Measurements from ENCODE around the gene STIMATE. TPM values are rescaled to one million over a fixed set of nuclear protein-coding genes. Genes with fewer than 3 reads are reported as not detected.

Gene STIMATE
- polyA plus RNA-seq, 6 donors from 2014 or later, result 3.6 to 10.2 (median 5.9) TPM

GRCh38 chr3:52874160-52874701, 23.1 kb downstream of the STIMATE start:
- Mint-ChIP-seq H3K9me3 (no peaks in the 10 kb centered on the region), H3K4me3 (no peak overlapping the region), H3K27ac (no peak overlapping the region), H3K4me1 (peaks cover 9 to 18% (median 15%) of the 10 kb centered on the region in 3 donors), H3K27me3 (no peaks in the 10 kb centered on the region), H3K36me3 (no peaks in the 10 kb centered on the region)
- DNase-seq (no peak), ATAC-seq (ENCODE audit: low read depth in 2 of 2) (no peak)

GRCh38 chr3:52873433-52874159, 23.8 kb downstream of the STIMATE start:
- H3K4me1 Mint-ChIP-seq, result peaks cover 9 to 18% (median 15%) of the 10 kb centered on the region in 3 donors
- ATAC-seq (ENCODE audit: low read depth in 2 of 2), result no peak
- H3K4me3 Mint-ChIP-seq, result no peak overlapping the region
- H3K27me3 Mint-ChIP-seq, result no peaks in the 10 kb centered on the region
- no peak for DNase-seq
- H3K36me3 Mint-ChIP-seq, result no peaks in the 10 kb centered on the region
- H3K9me3 Mint-ChIP-seq, result no peaks in the 10 kb centered on the region
- no peak overlapping the region for H3K27ac Mint-ChIP-seq

- no peaks in the 10 kb centered on the region for H3K36me3 Mint-ChIP-seq
- no peaks in the 10 kb centered on the region for H3K9me3 Mint-ChIP-seq
- H3K4me3 Mint-ChIP-seq, result no peak overlapping the region
- no peaks in the 10 kb centered on the region for H3K27me3 Mint-ChIP-seq
- H3K27ac Mint-ChIP-seq, result peak overlapping the region in 2 of 6 donors; percentile 55 to 60
- ATAC-seq (ENCODE audit: low read depth in 2 of 2) (no peak), DNase-seq (no peak)
- peaks cover 9 to 18% (median 15%) of the 10 kb centered on the region in 3 donors for H3K4me1 Mint-ChIP-seq
These were observed 25.1 kb downstream of the STIMATE start for GRCh38 chr3:52872245-52872644.

GRCh38 chr3:52871761-52872160, 25.6 kb downstream of the STIMATE start:
- Mint-ChIP-seq H3K4me3 (no peak overlapping the region), H3K27ac (peak overlapping the region in 4 of 6 donors; percentile 29 to 82 (median 58)), H3K4me1 (peaks cover 9 to 18% (median 15%) of the 10 kb centered on the region in 3 donors), H3K36me3 (peaks cover 0 to under 1% of the 10 kb centered on the region in 2 donors), H3K9me3 (no peaks in the 10 kb centered on the region), H3K27me3 (no peaks in the 10 kb centered on the region)
- DNase-seq, result no peak
- ATAC-seq (ENCODE audit: low read depth in 2 of 2), result no peak

GRCh38 chr3:52870471-52870870, 26.9 kb downstream of the STIMATE start:
- H3K4me3 Mint-ChIP-seq, result no peak overlapping the region
- peaks cover 12 to 17% (median 15%) of the 10 kb centered on the region in 3 donors for H3K4me1 Mint-ChIP-seq
- ATAC-seq (ENCODE audit: low read depth in 2 of 2) (no peak), DNase-seq (no peak)
- no peak overlapping the region for H3K27ac Mint-ChIP-seq
- peaks cover 10 to 14% of the 10 kb centered on the region in 2 donors for H3K36me3 Mint-ChIP-seq
- H3K9me3 Mint-ChIP-seq, result peaks cover 0 to 10% (median 4%) of the 10 kb centered on the region in 7 donors
- no peaks in the 10 kb centered on the region for H3K27me3 Mint-ChIP-seq

DNA sequence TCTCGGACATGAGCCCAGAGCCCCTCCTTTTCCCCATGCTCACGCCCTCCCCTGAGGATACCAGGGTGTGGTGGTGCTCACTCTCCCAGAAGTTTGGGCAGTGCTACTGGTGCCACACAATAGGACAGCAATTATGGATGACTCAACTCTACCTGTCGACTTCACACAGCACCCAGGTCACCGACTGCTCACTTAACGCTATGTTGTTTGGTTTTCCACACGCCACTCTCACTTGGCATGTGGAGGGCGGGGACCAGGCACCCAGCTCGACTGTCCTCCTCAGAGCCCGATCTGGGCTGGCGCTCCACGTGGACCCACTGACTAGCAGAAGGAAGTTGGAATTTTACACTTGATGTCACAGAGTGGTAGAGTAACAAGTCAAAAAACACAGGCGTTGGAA, 30.9 kb downstream of the STIMATE start:
- ATAC-seq (ENCODE audit: low read depth in 2 of 2), result no peak

DNA sequence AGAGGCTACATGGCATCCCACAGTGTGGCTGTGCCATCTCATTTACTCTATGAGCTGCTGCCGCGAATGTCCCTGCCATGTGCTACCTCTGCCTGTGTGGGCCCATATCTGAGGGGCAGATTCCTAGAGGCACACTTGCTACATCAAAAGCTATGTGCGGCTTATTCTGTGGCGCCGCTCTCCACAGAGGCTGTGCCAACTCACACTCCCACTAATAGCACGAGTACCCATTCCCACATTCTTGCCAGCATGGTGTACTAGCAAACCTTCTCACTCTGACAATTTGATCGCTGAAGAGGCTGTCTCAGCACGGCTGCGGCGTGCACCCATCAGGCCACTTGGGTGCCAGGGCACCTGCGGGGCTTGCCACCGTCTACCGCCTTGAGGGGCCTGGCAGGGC, 31.4 kb downstream of the STIMATE start:
- no peak overlapping the region for H3K4me3 Mint-ChIP-seq
- H3K36me3 Mint-ChIP-seq, result peaks cover 29 to 30% of the 10 kb centered on the region in 2 donors
- peak overlapping the region in 2 of 6 donors; percentile 7 to 35 for H3K27ac Mint-ChIP-seq
- H3K4me1 Mint-ChIP-seq, result peaks cover 0 to 12% (median 3%) of the 10 kb centered on the region in 3 donors
- DNase-seq (no peak), ATAC-seq (ENCODE audit: low read depth in 2 of 2) (no peak)
- no peaks in the 10 kb centered on the region for H3K27me3 Mint-ChIP-seq
- H3K9me3 Mint-ChIP-seq, result peaks cover 2 to 29% (median 17%) of the 10 kb centered on the region in 7 donors

More for the DNA sequence above, 30.9 kb downstream of the STIMATE start:
- Mint-ChIP-seq H3K4me3 (no peak overlapping the region), H3K36me3 (peaks cover 29 to 30% of the 10 kb centered on the region in 2 donors), H3K4me1 (peaks cover 1 to 12% (median 5%) of the 10 kb centered on the region in 3 donors), H3K27ac (peak overlapping the region in 2 of 6 donors; percentile 7 to 21), H3K9me3 (peaks cover 2 to 29% (median 17%) of the 10 kb centered on the region in 7 donors), H3K27me3 (no peaks in the 10 kb centered on the region)
- DNase-seq, result no peak

DNA sequence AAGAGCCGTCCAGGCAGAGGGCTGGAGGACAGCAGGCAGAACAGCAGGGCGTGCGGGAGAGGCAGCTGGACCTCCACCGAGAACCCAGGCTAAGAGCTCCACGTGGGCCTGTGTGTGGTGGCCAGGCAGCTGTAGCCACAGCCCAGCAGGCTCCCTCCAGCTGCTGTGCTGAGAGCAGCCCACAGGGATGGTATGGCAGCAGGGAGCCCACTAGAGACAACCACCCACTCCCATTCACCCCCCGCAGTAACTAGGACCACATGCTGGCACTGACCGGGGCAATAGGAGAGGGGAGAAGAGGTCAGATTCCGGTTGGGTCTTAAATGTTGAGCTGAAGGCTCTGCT, 37.0 kb downstream of the STIMATE start:
- no peak for DNase-seq
- peaks cover 5 to 11% (median 5%) of the 10 kb centered on the region in 3 donors for H3K4me1 Mint-ChIP-seq

DNA sequence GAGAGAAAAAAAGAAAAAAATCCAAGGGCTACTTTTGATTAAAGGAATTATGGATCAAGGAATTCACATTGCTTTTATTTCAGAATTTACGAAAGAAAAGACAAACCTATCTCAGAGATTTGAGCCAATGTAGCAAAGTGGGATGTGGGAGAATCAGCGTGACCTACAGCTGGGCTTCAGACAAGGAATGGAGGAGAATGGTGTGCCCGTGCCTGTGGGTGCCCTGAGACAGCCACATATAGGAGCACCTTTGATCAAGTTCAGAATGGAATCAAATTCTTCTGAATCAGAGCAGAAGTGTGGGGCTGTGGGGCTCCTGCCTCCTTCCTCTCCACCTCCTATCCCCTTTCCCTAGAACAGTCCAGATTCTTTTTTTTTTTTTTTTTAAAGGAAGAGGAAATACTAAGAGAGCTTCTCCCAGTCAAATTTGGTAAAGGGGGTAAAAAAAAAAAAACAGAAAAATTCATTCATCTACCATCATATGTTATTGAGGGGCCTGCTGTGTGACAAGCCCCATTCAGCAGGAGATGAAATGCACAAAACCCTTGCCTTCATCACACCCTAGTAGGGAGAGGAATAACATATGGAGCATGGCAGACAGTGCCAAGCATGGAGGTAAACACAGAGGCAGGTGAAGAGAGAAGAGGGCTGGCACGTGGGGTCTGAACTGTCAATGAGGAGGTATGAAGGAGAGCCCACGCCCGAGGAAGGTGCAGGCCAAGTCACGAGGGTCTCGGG, 37.5 kb downstream of the STIMATE start:
- no peaks in the 10 kb centered on the region for H3K27me3 Mint-ChIP-seq
- H3K36me3 Mint-ChIP-seq, result peaks cover 16 to 19% of the 10 kb centered on the region in 2 donors
- ATAC-seq (ENCODE audit: low read depth in 2 of 2) (no peak), DNase-seq (no peak)
- H3K9me3 Mint-ChIP-seq, result peaks cover 0 to 18% (median 12%) of the 10 kb centered on the region in 7 donors
- peaks cover 5 to 11% (median 5%) of the 10 kb centered on the region in 3 donors for H3K4me1 Mint-ChIP-seq
- peak overlapping the region in 1 of 6 donors; percentile 17 for H3K27ac Mint-ChIP-seq
- H3K4me3 Mint-ChIP-seq, result no peak overlapping the region

More for the DNA sequence above, 37.0 kb downstream of the STIMATE start:
- Mint-ChIP-seq H3K36me3 (peaks cover 21 to 24% of the 10 kb centered on the region in 2 donors), H3K27me3 (no peaks in the 10 kb centered on the region), H3K27ac (peak overlapping the region in 2 of 6 donors; percentile 17 to 48), H3K4me3 (no peak overlapping the region), H3K9me3 (peaks cover 0 to 23% (median 16%) of the 10 kb centered on the region in 7 donors)
- ATAC-seq (ENCODE audit: low read depth in 2 of 2), result no peak

GRCh38 chr3:52857864-52858263, 39.5 kb downstream of the STIMATE start:
- ATAC-seq (ENCODE audit: low read depth in 2 of 2) (no peak), DNase-seq (no peak)
- no peaks in the 10 kb centered on the region for H3K27me3 Mint-ChIP-seq
- peaks cover 0 to 4% (median 0%) of the 10 kb centered on the region in 7 donors for H3K9me3 Mint-ChIP-seq
- H3K4me3 Mint-ChIP-seq, result no peak overlapping the region
- H3K36me3 Mint-ChIP-seq, result peaks cover 8 to 14% of the 10 kb centered on the region in 2 donors
- peaks cover 0 to 11% (median 5%) of the 10 kb centered on the region in 3 donors for H3K4me1 Mint-ChIP-seq
- peak overlapping the region in 2 of 6 donors; percentile 35 to 89 for H3K27ac Mint-ChIP-seq

GRCh38 chr3:52857133-52857532, 40.2 kb downstream of the STIMATE start:
- DNase-seq (no peak), ATAC-seq (ENCODE audit: low read depth in 2 of 2) (no peak)
- Mint-ChIP-seq H3K27me3 (no peaks in the 10 kb centered on the region), H3K4me3 (no peak overlapping the region), H3K27ac (peak overlapping the region in 1 of 6 donors; percentile 60), H3K4me1 (peaks cover 0 to 11% (median 5%) of the 10 kb centered on the region in 3 donors), H3K9me3 (no peaks in the 10 kb centered on the region), H3K36me3 (peaks cover 3 to 9% of the 10 kb centered on the region in 2 donors)

- peaks cover 3 to 9% of the 10 kb centered on the region in 2 donors for H3K36me3 Mint-ChIP-seq
- H3K9me3 Mint-ChIP-seq, result no peaks in the 10 kb centered on the region
- H3K27ac Mint-ChIP-seq, result no peak overlapping the region
- peaks cover 0 to 11% (median 5%) of the 10 kb centered on the region in 3 donors for H3K4me1 Mint-ChIP-seq
- no peak overlapping the region for H3K4me3 Mint-ChIP-seq
- no peaks in the 10 kb centered on the region for H3K27me3 Mint-ChIP-seq
- DNase-seq (no peak), ATAC-seq (ENCODE audit: low read depth in 2 of 2) (no peak)
These were observed 40.7 kb downstream of the STIMATE start for GRCh38 chr3:52856666-52857065.

DNA sequence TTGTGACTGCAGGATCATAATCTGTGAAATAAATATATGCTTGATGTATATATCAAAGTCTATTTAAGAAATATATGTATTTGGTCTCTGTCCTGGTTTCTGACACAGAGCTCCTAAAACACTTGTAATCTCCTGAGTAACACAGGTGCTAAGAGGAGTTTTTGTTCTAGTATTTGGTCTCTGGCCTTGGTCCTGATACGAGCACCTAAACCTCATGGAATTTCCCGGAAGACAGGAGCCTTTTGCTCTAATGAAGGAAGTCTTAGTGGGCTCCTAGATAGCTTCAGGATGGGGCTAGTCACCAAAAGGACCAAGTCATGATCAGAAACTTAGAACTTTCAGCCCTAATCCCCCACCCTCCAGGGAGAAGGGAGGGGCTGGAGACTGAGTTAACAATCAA, 43.3 kb downstream of the STIMATE start:
- ATAC-seq (ENCODE audit: low read depth in 2 of 2) (no peak), DNase-seq (no peak)
- H3K27me3 Mint-ChIP-seq, result no peaks in the 10 kb centered on the region
- no peak overlapping the region for H3K4me3 Mint-ChIP-seq
- H3K27ac Mint-ChIP-seq, result no peak overlapping the region
- no peaks in the 10 kb centered on the region for H3K9me3 Mint-ChIP-seq
- peaks cover 0 to 3% of the 10 kb centered on the region in 2 donors for H3K36me3 Mint-ChIP-seq
- peaks cover 0 to 5% (median 3%) of the 10 kb centered on the region in 3 donors for H3K4me1 Mint-ChIP-seq

Data from naive B cell (primary cell).